Neural progenitor cell (in vitro differentiated cells): Measurements from ENCODE around the gene TBCB.

Experiments used
- EZH2 ChIP-seq: fragments of 200-600 bp; sonication (generic); IDR thresholded peaks from 2 replicates; pipeline ENCODE4 v1.6.1; 2017; ENCODE audit warnings: antibody characterized with exemption, mild to moderate bottlenecking, moderate library complexity
- TF ChIP-seq, protein P1 (sequence below): fragments of 200-600 bp; sonication (generic); IDR thresholded peaks from 2 replicates; pipeline ENCODE4 v1.5.1; 2017; ENCODE audit warnings: antibody characterized with exemption, mild to moderate bottlenecking

DNA sequence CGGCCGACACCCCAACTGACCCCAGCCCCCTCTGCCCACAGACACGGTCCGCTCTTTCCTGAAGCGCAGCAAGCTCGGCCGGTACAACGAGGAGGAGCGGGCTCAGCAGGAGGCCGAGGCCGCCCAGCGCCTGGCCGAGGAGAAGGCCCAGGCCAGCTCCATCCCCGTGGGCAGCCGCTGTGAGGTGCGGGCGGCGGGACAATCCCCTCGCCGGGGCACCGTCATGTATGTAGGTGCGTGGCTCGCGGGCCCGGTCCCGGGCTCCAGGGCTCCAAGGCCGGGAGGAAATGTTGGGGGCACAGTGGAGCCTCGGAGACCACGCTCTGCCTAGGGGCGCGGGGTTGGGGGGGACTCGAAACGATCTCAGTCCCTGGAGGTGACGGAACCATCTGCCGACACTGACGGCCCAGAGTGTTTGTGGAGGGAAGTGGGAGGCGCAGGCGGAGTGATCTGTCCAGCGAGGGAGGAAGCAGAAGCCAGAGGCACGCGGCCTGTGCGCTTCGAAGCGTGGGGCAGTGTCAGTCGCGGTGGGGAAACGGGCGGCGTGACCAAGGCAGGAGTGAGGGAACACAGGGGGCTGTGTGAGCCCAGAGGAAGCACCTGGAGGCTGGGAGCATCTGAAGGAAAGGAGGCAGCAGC is 6.3 kb downstream of the TBCB start:
- TF ChIP-seq, protein P1, sequence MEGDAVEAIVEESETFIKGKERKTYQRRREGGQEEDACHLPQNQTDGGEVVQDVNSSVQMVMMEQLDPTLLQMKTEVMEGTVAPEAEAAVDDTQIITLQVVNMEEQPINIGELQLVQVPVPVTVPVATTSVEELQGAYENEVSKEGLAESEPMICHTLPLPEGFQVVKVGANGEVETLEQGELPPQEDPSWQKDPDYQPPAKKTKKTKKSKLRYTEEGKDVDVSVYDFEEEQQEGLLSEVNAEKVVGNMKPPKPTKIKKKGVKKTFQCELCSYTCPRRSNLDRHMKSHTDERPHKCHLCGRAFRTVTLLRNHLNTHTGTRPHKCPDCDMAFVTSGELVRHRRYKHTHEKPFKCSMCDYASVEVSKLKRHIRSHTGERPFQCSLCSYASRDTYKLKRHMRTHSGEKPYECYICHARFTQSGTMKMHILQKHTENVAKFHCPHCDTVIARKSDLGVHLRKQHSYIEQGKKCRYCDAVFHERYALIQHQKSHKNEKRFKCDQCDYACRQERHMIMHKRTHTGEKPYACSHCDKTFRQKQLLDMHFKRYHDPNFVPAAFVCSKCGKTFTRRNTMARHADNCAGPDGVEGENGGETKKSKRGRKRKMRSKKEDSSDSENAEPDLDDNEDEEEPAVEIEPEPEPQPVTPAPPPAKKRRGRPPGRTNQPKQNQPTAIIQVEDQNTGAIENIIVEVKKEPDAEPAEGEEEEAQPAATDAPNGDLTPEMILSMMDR: no peak
- TF ChIP-seq EZH2: no peak
